Progenitor cell of endocrine pancreas (in vitro differentiated cells): Measurements from ENCODE around the gene MPPED1. TPM values are rescaled to one million over a fixed set of nuclear protein-coding genes. Genes with fewer than 3 reads are reported as not detected.
A peak's percentile ranks its signal among the peaks of the same experiment; 100 is the strongest.

ENCODE experiments used
- DNase-seq: peaks from one replicate; pipeline ENCODE4 v3.0.0; 2021; ENCODE audit warnings: low spot score; ENCODE audit not compliant: unreplicated experiment
- H3K27ac Mint-ChIP-seq: 2 replicates; pipeline ENCODE4 v1.8.0; 2021; ENCODE audit warnings: mild to moderate bottlenecking, moderate library complexity, mixed read lengths
- H3K27me3 Mint-ChIP-seq: 2 replicates; pipeline ENCODE4 v1.8.0; 2021; ENCODE audit warnings: mixed read lengths
- H3K36me3 Mint-ChIP-seq: 2 replicates; pipeline ENCODE4 v1.8.0; 2022; ENCODE audit warnings: mixed read lengths; ENCODE audit not compliant: insufficient read depth
- H3K4me1 Mint-ChIP-seq: 2 replicates; pipeline ENCODE4 v1.8.0; 2021; ENCODE audit warnings: low read depth, mixed read lengths
- H3K4me3 Mint-ChIP-seq: 2 replicates; pipeline ENCODE4 v1.8.0; 2021; ENCODE audit warnings: low read depth, mild to moderate bottlenecking, moderate library complexity, mixed read lengths
- H3K9me3 Mint-ChIP-seq: 2 replicates; pipeline ENCODE4 v1.8.0; 2021; ENCODE audit warnings: low read depth, mixed read lengths
- long read RNA-seq: library from polyadenylated mRNA; unstranded; transcript quantifications from one replicate; pipeline ENCODE4 v2.0.0, GENCODE V29; 2020
- total RNA-seq: library from RNA; stranded (reverse); gene quantifications from 2 replicates; pipeline ENCODE4 v1.2.1, GENCODE V29; 2021
- TF ChIP-seq, protein P1 (sequence below): fragments of 200-600 bp; sonication (generic); IDR thresholded peaks from one replicate; pipeline ENCODE4 v1.5.0; 2021; ENCODE audit warnings: antibody characterized with exemption, mild to moderate bottlenecking; ENCODE audit not compliant: unreplicated experiment

MPPED1 gene, protein sequence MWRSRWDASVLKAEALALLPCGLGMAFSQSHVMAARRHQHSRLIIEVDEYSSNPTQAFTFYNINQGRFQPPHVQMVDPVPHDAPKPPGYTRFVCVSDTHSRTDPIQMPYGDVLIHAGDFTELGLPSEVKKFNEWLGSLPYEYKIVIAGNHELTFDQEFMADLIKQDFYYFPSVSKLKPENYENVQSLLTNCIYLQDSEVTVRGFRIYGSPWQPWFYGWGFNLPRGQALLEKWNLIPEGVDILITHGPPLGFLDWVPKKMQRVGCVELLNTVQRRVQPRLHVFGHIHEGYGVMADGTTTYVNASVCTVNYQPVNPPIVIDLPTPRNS
- 0.96 and 1.1 TPM in 2 replicates for total RNA-seq
- long read RNA-seq, result 0 reads

DNA sequence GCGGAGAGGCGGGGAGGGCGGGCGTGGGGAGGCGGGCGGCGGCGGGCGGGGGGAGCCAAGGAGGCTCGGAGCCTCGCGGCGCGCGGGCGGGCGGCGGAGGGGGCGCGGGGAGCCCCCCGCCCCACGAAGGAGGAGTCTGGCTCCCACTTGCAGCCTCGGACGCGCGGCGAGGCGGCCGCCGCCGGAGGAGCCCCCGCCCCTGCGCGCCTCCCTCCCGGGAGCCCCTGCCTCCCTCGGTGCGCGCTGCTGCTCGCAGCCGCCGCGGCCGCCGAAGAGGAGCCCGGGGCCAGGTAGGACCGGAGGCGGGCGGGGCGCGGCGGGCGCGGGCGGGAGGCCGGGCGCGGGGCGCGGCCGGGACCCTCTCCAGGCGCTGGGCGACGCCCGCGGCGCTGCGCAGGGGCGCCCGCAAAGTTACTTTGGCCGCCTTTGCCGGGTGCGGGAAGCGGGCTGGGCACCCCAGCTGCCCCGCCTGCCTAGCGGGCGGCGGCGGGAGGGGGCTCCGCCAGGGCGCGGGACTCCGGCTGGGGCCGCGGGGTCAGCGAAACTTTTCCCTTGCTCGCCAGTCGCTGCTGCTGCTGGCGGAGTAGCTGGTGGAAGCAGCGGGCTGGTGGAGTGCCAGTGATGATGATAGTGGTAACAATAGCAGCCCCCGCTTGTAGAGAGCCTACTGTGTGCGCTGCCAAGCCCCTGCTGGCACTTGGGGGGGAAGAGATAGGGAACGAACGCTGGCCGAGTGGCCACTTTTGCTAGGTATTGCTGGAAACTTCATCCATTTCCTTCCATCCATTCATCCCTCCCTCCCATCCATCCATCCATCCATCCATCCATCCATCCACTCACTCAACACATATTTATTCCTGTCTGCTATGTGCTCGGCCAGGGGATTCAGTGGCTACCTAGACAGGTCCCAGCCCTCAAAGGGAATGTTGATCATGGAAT, at the start of gene MPPED1:
MPPED1 (plus strand) TSS at position 146 of the 939 bp plus-strand sequence. CDS start 12,972 bp downstream, outside the sequence.
- no peak for DNase-seq
- TF ChIP-seq, protein P1, sequence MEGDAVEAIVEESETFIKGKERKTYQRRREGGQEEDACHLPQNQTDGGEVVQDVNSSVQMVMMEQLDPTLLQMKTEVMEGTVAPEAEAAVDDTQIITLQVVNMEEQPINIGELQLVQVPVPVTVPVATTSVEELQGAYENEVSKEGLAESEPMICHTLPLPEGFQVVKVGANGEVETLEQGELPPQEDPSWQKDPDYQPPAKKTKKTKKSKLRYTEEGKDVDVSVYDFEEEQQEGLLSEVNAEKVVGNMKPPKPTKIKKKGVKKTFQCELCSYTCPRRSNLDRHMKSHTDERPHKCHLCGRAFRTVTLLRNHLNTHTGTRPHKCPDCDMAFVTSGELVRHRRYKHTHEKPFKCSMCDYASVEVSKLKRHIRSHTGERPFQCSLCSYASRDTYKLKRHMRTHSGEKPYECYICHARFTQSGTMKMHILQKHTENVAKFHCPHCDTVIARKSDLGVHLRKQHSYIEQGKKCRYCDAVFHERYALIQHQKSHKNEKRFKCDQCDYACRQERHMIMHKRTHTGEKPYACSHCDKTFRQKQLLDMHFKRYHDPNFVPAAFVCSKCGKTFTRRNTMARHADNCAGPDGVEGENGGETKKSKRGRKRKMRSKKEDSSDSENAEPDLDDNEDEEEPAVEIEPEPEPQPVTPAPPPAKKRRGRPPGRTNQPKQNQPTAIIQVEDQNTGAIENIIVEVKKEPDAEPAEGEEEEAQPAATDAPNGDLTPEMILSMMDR, result no peak
- Mint-ChIP-seq H3K36me3 (no peaks in the 10 kb centered on the region), H3K9me3 (no peaks in the 10 kb centered on the region), H3K27me3 (peaks cover 81% of the 10 kb centered on the region), H3K27ac (no peak within 1 kb of the TSS), H3K4me1 (peaks cover 6% of the 10 kb centered on the region), H3K4me3 (peak within 1 kb of the TSS; percentile 72)

DNA sequence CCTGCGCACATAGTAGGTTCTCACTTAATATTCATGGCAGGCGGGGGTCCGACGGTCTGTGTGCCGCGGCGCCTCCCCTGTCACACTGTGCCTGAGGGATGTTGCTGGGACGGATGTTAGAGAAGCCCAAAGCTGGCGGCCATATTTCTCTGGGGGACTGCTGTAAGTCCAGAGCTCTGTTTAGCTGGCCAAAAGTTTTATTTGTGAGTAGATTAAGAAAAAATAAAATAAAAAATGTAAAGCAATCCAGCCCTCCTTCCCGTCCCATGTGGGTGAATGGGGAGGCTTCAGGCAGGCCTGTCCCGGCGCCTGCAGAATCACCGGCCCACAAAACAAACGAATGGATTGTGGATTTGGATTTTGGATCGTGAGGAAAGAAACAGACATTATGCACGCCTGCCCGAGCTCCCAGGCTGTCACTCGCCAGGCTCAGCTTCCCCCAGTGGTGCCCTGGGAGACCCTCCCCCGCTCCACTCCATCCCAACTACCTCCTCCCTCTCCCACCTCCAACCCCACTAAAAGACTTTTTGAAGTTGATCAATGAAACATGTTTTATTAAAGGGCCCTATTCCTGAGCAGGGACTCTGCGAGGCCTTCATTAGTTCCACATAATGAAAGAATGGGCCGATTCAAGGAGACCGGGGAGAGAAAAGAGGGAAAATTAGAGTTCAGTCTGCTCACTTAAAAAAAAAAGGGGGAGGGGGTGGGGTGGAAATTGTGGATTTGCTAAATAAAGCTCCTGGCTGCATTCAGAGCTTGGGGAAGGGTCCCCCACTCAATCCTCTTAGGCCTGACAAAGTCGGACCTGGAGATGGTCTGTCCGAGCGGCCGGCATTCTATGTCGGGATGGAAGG, 48.3 kb upstream of the MPPED1 start:
- no peaks in the 10 kb centered on the region for H3K36me3 Mint-ChIP-seq
- no peaks in the 10 kb centered on the region for H3K4me1 Mint-ChIP-seq
- no peak overlapping the region for H3K27ac Mint-ChIP-seq
- no peaks in the 10 kb centered on the region for H3K9me3 Mint-ChIP-seq
- no peak for DNase-seq
- TF ChIP-seq, protein P1, result no peak
- peaks cover 16% of the 10 kb centered on the region for H3K27me3 Mint-ChIP-seq
- no peak overlapping the region for H3K4me3 Mint-ChIP-seq

DNA sequence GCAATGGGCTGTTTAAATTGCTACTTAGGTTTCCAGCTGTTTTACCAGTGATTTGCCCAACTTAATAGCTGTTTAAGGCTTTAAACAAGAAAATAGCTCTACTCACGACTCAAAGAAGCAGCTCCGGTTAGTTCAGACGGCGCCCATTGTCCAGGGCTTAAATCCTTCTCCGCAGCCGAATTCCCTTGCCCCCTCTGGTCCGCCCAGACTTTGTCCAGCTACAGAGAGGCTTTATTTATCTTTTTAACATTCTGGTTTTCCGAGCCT, 47.7 kb upstream of the MPPED1 start:
- Mint-ChIP-seq H3K4me3 (no peak overlapping the region), H3K36me3 (no peaks in the 10 kb centered on the region), H3K9me3 (no peaks in the 10 kb centered on the region), H3K27ac (no peak overlapping the region), H3K4me1 (no peaks in the 10 kb centered on the region), H3K27me3 (peaks cover 17% of the 10 kb centered on the region)
- DNase-seq, result no peak
- TF ChIP-seq, protein P1, result no peak

DNA sequence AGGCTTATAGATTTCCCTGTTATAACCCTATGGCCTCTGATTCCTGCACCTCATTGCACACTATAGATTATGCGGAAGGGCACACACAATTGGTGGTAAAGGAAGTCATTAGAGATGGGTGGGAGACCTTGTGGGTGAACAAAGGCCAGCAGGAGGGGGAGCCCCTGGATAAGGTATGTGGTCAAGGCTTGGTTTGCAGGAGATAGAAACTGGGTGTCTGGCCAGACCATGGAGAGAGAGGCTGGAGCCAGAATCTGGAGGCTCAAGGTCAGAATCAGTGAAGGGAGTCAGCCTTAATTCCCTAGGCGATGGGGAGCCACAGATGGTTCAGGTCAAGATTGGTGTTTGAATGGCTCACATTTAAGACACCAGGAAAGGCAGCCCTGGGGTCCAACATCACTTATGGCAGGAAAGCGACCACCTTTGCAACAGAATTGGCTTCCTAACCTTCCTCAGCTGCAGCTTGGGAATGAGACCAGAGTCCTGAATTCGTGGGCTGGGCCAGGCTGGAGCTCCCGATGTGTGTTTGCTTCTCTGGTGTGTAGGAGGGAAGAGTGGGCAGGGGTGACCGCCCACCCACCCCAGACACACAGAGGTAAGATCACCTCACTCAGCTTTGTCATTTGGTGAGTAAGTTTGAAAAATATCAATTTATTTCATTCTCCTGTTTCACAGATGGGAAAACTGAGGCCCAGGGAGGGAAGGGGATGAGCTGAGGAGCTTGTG, 45.9 kb upstream of the MPPED1 start:
- no peak overlapping the region for H3K4me3 Mint-ChIP-seq
- DNase-seq, result no peak
- H3K27me3 Mint-ChIP-seq, result peaks cover 17% of the 10 kb centered on the region
- TF ChIP-seq, protein P1, result no peak
- no peaks in the 10 kb centered on the region for H3K4me1 Mint-ChIP-seq
- H3K36me3 Mint-ChIP-seq, result no peaks in the 10 kb centered on the region
- H3K27ac Mint-ChIP-seq, result no peak overlapping the region
- H3K9me3 Mint-ChIP-seq, result no peaks in the 10 kb centered on the region
